ENCODE results near the gene SLC45A3. TPM values are rescaled to one million over a fixed set of nuclear protein-coding genes. Genes with fewer than 3 reads are reported as not detected.

The SLC45A3 gene
- total and polyA plus RNA-seq, 2 donors (not counting 3 experiments of a cell fraction or from before 2014, with no cell fraction given): 15.1 to 15.6 TPM

- Histone ChIP-seq H3K9ac (replicated peaks; ENCODE audit: extremely low read depth, insufficient read depth, low read length) (no peak overlapping the region), H3K36me3 (ENCODE audit: control insufficient read depth in 2 of 2, extremely low read depth in 1 of 2, insufficient read depth in 2 of 2, low read length in 2 of 2) (no peaks in the 10 kb centered on the region), H4K20me1 (replicated peaks; ENCODE audit: control insufficient read depth, extremely low read depth, insufficient read depth, low read length) (no peaks in the 10 kb centered on the region), H3K27ac (ENCODE audit: insufficient read depth, low read depth, low read length) (no peak overlapping the region), H3K4me2 (ENCODE audit: insufficient read depth, low read length) (no peak overlapping the region), H3K9me3 (replicated peaks; ENCODE audit: control insufficient read depth, insufficient read depth, low read length) (no peaks in the 10 kb centered on the region), H3K79me2 (ENCODE audit: control insufficient read depth, insufficient read depth, low read length) (no peaks in the 10 kb centered on the region), H3K4me1 (ENCODE audit: control insufficient read depth, extremely low read depth, insufficient read depth, low read length) (no peaks in the 10 kb centered on the region), H3K4me3 (replicated peaks in 1 of 3; ENCODE audit: insufficient read depth in 1 of 3, low read depth in 1 of 3, low read length in 3 of 3) (no peak overlapping the region), H3K9me1 (replicated peaks; ENCODE audit: control insufficient read depth, extremely low read depth, insufficient read depth, low read length) (no peaks in the 10 kb centered on the region), H3K27me3 (ENCODE audit: control insufficient read depth in 2 of 2, insufficient read depth in 2 of 2, low read length in 2 of 2) (peaks cover 0 to 2% of the 10 kb centered on the region in 2 experiments), H2AFZ (ENCODE audit: low read depth, low read length) (no peak overlapping the region)
- intact Hi-C loops (cut with micrococcal nuclease): no loop called here
- no TSS peak for BruUV-seq (replicated peaks)
- TF ChIP-seq CTCF (IDR thresholded peaks at IDR 0.05; ENCODE audit: extremely low read depth in 1 of 2, insufficient read depth in 1 of 2, low read depth in 1 of 2, low read length in 2 of 2): no peak
- TF ChIP-seq EZH2 (IDR thresholded peaks at IDR 0.05; ENCODE audit: borderline replicate concordance, low read depth, low read length, severe bottlenecking): no peak
- no peak for TF ChIP-seq GATA2 (IDR thresholded peaks at IDR 0.05; ENCODE audit: insufficient read depth, insufficient read length, low read depth, low read length)
- no peak for TF ChIP-seq JUN (IDR thresholded peaks at IDR 0.05; ENCODE audit: borderline replicate concordance, insufficient read depth, insufficient read length, low read depth)
- no peak for TF ChIP-seq MAX (IDR thresholded peaks at IDR 0.05; ENCODE audit: insufficient read depth, insufficient read length)
- no peak for TF ChIP-seq POLR2AphosphoS5 (IDR thresholded peaks at IDR 0.05; ENCODE audit: insufficient read depth, low read depth, low read length)
- TF ChIP-seq FOS (IDR thresholded peaks at IDR 0.05; ENCODE audit: borderline replicate concordance, insufficient read depth, low read length): no peak
- TF ChIP-seq POLR2A (IDR thresholded peaks at IDR 0.05; ENCODE audit: low read depth, low read length): no peak
- TF ChIP-seq MYC (IDR thresholded peaks at IDR 0.05; ENCODE audit: low read depth, low read length): no peak
- no peak for DNase-seq (ENCODE audit: low read depth, low spot score)
- ChIA-PET POLR2A (no interaction called here), CTCF (interaction anchor here (1.4 to 3.8 kb wide), 4 partner anchors 9 to 29 kb away, joined by 4 to 20 read pairs (median 7); no protein-coding TSS in a partner anchor)
- dilution Hi-C loops (cut with MboI; ENCODE audit: extremely low pct_ligation_motif_present, low sequenced_read_pairs): no loop called here
- FAIRE-seq: no peak
Measured at GRCh38 chr1:205687242-205687641, 6.9 kb upstream of the SLC45A3 start.

All from endothelial cell of umbilical vein (primary cell).